ENCODE measurements around the gene ROR1.

ROR1 gene

DNA sequence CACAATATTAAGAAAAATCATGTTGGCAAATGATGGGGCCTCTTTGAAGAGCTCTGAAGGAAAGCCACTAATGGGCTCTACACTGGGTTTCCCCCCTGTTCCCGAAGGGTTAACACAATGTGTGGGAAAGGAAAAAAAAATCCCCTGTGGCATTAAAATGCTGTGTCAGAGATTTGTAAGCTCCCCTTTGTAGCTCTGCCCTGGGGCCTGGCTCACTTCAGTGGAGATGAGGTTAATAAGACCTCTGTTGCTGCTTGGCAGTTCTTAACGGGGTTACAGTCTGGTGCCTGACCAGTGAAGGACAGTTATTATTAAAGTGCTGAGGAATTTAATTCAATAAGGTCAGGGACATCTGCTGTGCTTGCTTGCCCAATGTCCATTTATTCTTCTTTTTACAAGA lies 299.9 kb downstream of the ROR1 start:
- no peak for TF ChIP-seq POLR2AphosphoS5 (IDR thresholded peaks at IDR 0.05; ENCODE audit: low read depth, low read length)
- no peak for TF ChIP-seq TAF1 (IDR thresholded peaks at IDR 0.05; ENCODE audit: borderline replicate concordance, insufficient read depth, low read length)
- TF ChIP-seq REST (IDR thresholded peaks at IDR 0.05; ENCODE audit: insufficient read depth in 1 of 2, low read depth in 2 of 2, low read length in 2 of 2): no peak
- no peak for TF ChIP-seq FOXP2 (optimal IDR thresholded peaks at IDR 0.05; ENCODE audit: borderline replicate concordance, extremely low read depth, extremely low read length, insufficient read depth)
- TF ChIP-seq SIN3A (IDR thresholded peaks at IDR 0.05; ENCODE audit: borderline replicate concordance, insufficient read depth, low read length): no peak

GRCh38 chr1:64074767-64075166 lies 300.9 kb downstream of the ROR1 start:
- TF ChIP-seq POLR2AphosphoS5 (IDR thresholded peaks at IDR 0.05; ENCODE audit: low read depth, low read length) (no peak), SIN3A (IDR thresholded peaks at IDR 0.05; ENCODE audit: borderline replicate concordance, insufficient read depth, low read length) (no peak), REST (IDR thresholded peaks at IDR 0.05; ENCODE audit: insufficient read depth in 1 of 2, low read depth in 2 of 2, low read length in 2 of 2) (no peak)

- TF ChIP-seq FOXP2 (optimal IDR thresholded peaks at IDR 0.05; ENCODE audit: borderline replicate concordance, extremely low read depth, extremely low read length, insufficient read depth) (no peak), SIN3A (IDR thresholded peaks at IDR 0.05; ENCODE audit: borderline replicate concordance, insufficient read depth, low read length) (no peak), POLR2AphosphoS5 (IDR thresholded peaks at IDR 0.05; ENCODE audit: low read depth, low read length) (no peak), REST (IDR thresholded peaks at IDR 0.05; ENCODE audit: insufficient read depth in 1 of 2, low read depth in 2 of 2, low read length in 2 of 2) (no peak), TAF1 (IDR thresholded peaks at IDR 0.05; ENCODE audit: borderline replicate concordance, insufficient read depth, low read length) (no peak)
Measured at GRCh38 chr1:64077281-64077940, 303.6 kb downstream of the ROR1 start.

DNA sequence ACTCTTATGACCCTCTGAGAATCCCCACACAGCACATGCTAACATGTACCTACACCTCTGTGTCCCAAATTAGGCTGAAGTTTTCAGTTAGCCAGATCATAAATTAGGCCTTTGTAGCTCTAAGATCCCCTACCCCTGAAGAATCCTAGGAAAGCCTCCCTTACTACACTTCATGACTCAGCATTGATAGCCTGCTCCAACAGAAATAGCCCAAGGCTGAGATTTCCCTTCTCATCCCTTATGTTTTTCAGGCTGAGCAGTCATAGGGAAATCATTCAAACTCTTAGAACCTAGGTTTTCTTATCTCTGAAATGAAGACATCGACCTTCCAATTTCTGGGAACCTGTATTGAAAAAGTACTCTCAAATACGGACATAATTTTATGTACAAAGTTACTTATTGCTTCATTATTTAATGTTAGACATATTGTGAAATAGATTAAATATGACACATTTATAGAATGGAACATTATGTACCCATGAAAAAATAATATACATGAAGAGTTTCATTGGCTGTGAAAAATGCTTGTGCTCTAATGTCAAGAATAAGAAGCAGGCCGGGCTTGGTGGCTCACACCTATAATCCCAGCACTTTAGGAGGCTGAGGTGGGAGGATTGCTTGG lies 307.2 kb downstream of the ROR1 start:
- no peak for TF ChIP-seq FOXP2 (optimal IDR thresholded peaks at IDR 0.05; ENCODE audit: borderline replicate concordance, extremely low read depth, extremely low read length, insufficient read depth)
- TF ChIP-seq POLR2AphosphoS5 (IDR thresholded peaks at IDR 0.05; ENCODE audit: low read depth, low read length): no peak
- TF ChIP-seq SIN3A (IDR thresholded peaks at IDR 0.05; ENCODE audit: borderline replicate concordance, insufficient read depth, low read length): no peak
- TF ChIP-seq TAF1 (IDR thresholded peaks at IDR 0.05; ENCODE audit: borderline replicate concordance, insufficient read depth, low read length): no peak
- no peak for TF ChIP-seq REST (IDR thresholded peaks at IDR 0.05; ENCODE audit: insufficient read depth in 1 of 2, low read depth in 2 of 2, low read length in 2 of 2)
